HepG2 (cell line): ENCODE results near the gene PNO1. TPM values are rescaled to one million over a fixed set of nuclear protein-coding genes. Genes with fewer than 3 reads are reported as not detected.

Experiments used
- ATAC-seq: fragments of 200-7000 bp; cut with Tn5 transposase; 3 replicates; pipeline ENCODE4 v1.9.1; 2020; ENCODE audit warnings: mild to moderate bottlenecking, moderate library complexity
- BruUV-seq: library from RNA; stranded (reverse); fragments of 400-500 nt; replicated peaks from 2 replicates; lab custom pipeline; 2021; lab: Mats Ljungman, UMichigan
- CTCF ChIA-PET: fragments of 300-600 bp; formaldehyde crosslinking; extraction: SDS; loops from one replicate; lab custom pipeline; 2021; ENCODE audit warnings: low total read pairs, inconsistent platforms, low intra/inter-chr PET ratio; lab: Yijun Ruan, JAX
- POLR2A ChIA-PET: fragments of 350-600 bp; sonication (Branson Sonifier 250); formaldehyde crosslinking; loops from one replicate; lab custom pipeline; 2020; ENCODE audit warnings: antibody characterized with exemption, inconsistent platforms; lab: Yijun Ruan, JAX
- DNase-seq: peaks from one replicate; pipeline ENCODE4 v3.0.0-alpha.2; 2015; ENCODE audit warnings: low spot score
- FAIRE-seq: peaks from 3 replicates; lab custom pipeline; 2011; peaks lifted over from hg19 to GRCh38; lab: Jason Lieb, UNC
- H2AFZ ChIP-seq: one replicate; pipeline ENCODE4 v1.6.1; 2011; ENCODE audit warnings: low read length, inconsistent platforms
- H3K27ac ChIP-seq: fragments of 300-600 bp; 3 replicates; pipeline ENCODE4 v1.8.0; 2011; ENCODE audit warnings: mixed run types, mild to moderate bottlenecking, mixed read lengths, low read length, inconsistent platforms; ENCODE audit not compliant: insufficient read depth; ENCODE audit errors: extremely low read length
- H3K27me3 ChIP-seq, 2 experiments: fragments of 200-600 bp in 1 of 2; 2 replicates in 1 of 2; 3 replicates in 1 of 2; pipeline versions ENCODE4 v1.6.0 to v1.8.0; 2011; ENCODE audit warnings: low read length in 2 of 2, mild to moderate bottlenecking in 2 of 2, moderate library complexity in 2 of 2, inconsistent platforms in 1 of 2; ENCODE audit not compliant: insufficient read depth in 2 of 2, control insufficient read depth in 1 of 2
- H3K36me3 ChIP-seq, 2 experiments: fragments of 200-600 bp in 1 of 2; replicated peaks in 1 of 2; 2 replicates in 1 of 2; 3 replicates in 1 of 2; pipeline versions ENCODE4 v1.5.1 to v1.8.0; 2011; ENCODE audit warnings: low read length in 2 of 2, inconsistent platforms in 1 of 2; ENCODE audit not compliant: insufficient read depth in 2 of 2, control insufficient read depth in 1 of 2
- H3K4me1 ChIP-seq: 2 replicates; pipeline ENCODE4 v1.5.1; 2012; ENCODE audit warnings: low read length, inconsistent platforms; ENCODE audit not compliant: insufficient read depth
- H3K4me2 ChIP-seq: 2 replicates; pipeline ENCODE4 v1.6.0; 2011; ENCODE audit warnings: low read depth, low read length, inconsistent platforms
- H3K4me3 ChIP-seq, 3 experiments: fragments of 200-600 bp in 1 of 3; sonication (generic), shearing (Covaris generic) in 1 of 3; replicated peaks in 1 of 3; 2 replicates each; pipeline ENCODE4 v1.5.1; 2011 to 2016; ENCODE audit warnings: low read length in 3 of 3, inconsistent platforms in 2 of 3, low read depth in 2 of 3, mild to moderate bottlenecking in 2 of 3, control low read depth in 1 of 3, mixed read lengths in 1 of 3; ENCODE audit not compliant: insufficient read depth in 1 of 3
- H3K79me2 ChIP-seq: one replicate; pipeline ENCODE4 v1.6.1; 2011; ENCODE audit warnings: low read length, inconsistent platforms; ENCODE audit not compliant: insufficient read depth
- H3K9ac ChIP-seq: 2 replicates; pipeline ENCODE4 v1.6.0; 2011; ENCODE audit warnings: mild to moderate bottlenecking, low read depth, low read length, inconsistent platforms; ENCODE audit not compliant: insufficient read depth
- H3K9me3 ChIP-seq: 2 replicates; pipeline ENCODE4 v1.5.1; 2012; ENCODE audit warnings: mild to moderate bottlenecking, low read length
- H4K20me1 ChIP-seq: 2 replicates; pipeline ENCODE4 v1.6.0; 2011; ENCODE audit warnings: inconsistent platforms, mild to moderate bottlenecking, low read length, moderate library complexity; ENCODE audit not compliant: insufficient read depth
- AGO1 ChIP-seq: fragments of 200-400 bp; formaldehyde crosslinking; IDR thresholded peaks from 2 replicates; pipeline ENCODE4 v1.6.1; 2017; ENCODE audit warnings: mild to moderate bottlenecking, low read depth, low read length, moderate library complexity; ENCODE audit not compliant: poor library complexity, severe bottlenecking
- CEBPB ChIP-seq: IDR thresholded peaks from 2 replicates; pipeline ENCODE4 v1.6.1; 2011; ENCODE audit warnings: low read depth, low read length, improper control_type of control experiment, borderline replicate concordance
- FOXO4 ChIP-seq: sonication (generic); formaldehyde crosslinking; conservative IDR thresholded peaks from 2 replicates; pipeline ENCODE4 v1.8.1; 2023; ENCODE audit warnings: missing genetic modification reagents
- MBD4 ChIP-seq: IDR thresholded peaks from 2 replicates; pipeline ENCODE4 v1.6.1; 2012; ENCODE audit warnings: low read length, inconsistent platforms, borderline replicate concordance
- PITX1 ChIP-seq: sonication (generic); formaldehyde crosslinking; IDR thresholded peaks from 2 replicates; pipeline ENCODE4 v1.5.1; 2020; ENCODE audit warnings: mild to moderate bottlenecking, missing genetic modification reagents
- SNAPC2 ChIP-seq: sonication (generic); formaldehyde crosslinking; IDR thresholded peaks from 2 replicates; pipeline ENCODE4 v1.8.1; 2022; ENCODE audit warnings: mild to moderate bottlenecking, missing genetic modification reagents
- ZNF772 ChIP-seq: sonication (generic); formaldehyde crosslinking; IDR thresholded peaks from 2 replicates; pipeline ENCODE4 v1.5.0; 2020; ENCODE audit warnings: mild to moderate bottlenecking, missing genetic modification reagents
- ZNF790 ChIP-seq: sonication (generic); formaldehyde crosslinking; IDR thresholded peaks from 2 replicates; pipeline ENCODE4 v1.8.0; 2022; ENCODE audit warnings: missing genetic modification reagents, mild to moderate bottlenecking, borderline replicate concordance
- WGBS: methylation state at CpG from one replicate; pipeline ENCODE4 v1.1.6; 2017; ENCODE audit warnings: low lambda C conversion rate; 5-methylcytosine and 5-hydroxymethylcytosine counted together
- in situ Hi-C: cut with HindIII; loops from 2 replicates; pipeline ENCODE4 v1.10.0; 2017; ENCODE audit warnings: low pct_unique_long_range_greater_than_20kb; ENCODE audit not compliant: extremely low pct_ligation_motif_present
- intact Hi-C: fragments of 100-400 bp; cut with micrococcal nuclease; formaldehyde crosslinking; loops from one replicate; pipeline ENCODE4 v1.10.0; 2022; ENCODE audit not compliant: unreplicated experiment
- polyA plus RNA-seq, 8 experiments: library from polyadenylated mRNA; depleted of rRNA in 3 of 8; stranded (reverse) in 7 of 8; unstranded in 1 of 8; fragments of >200 nt; fragmentation: Illumina TruSeq in 4 of 8; extraction: Trizol in 4 of 8; gene quantifications; 2 replicates each; pipeline versions ENCODE4 v1.2.1 to v1.2.3, GENCODE V29; 2011 to 2016; ENCODE audit warnings: low read depth in 4 of 8, missing spikeins in 1 of 8, mixed read lengths in 1 of 8; ENCODE audit not compliant: insufficient read depth in 1 of 8
- total RNA-seq, 5 experiments: library from RNA; depleted of rRNA; stranded (reverse); fragments of >200 nt; fragmentation: Illumina TruSeq; extraction: Trizol; gene quantifications; 2 replicates each; pipeline ENCODE4 v1.2.3, GENCODE V29; 2016; ENCODE audit warnings: low read depth in 1 of 5

Gene PNO1
- total and polyA plus RNA-seq, 2 of the 13 experiments (the other 11 are each of a cell fraction or from before 2014, with no cell fraction given): 12.8 to 48.5 TPM

- no peak overlapping the region for H3K27ac ChIP-seq
- in situ Hi-C loops (no loop called here), intact Hi-C loops (no loop called here)
- no peak for FAIRE-seq
- TF ChIP-seq SNAPC2 (no peak), PITX1 (no peak), CEBPB (peak; percentile 50; the same call in 1 of the 2 replicates), ZNF790 (no peak), ZNF772 (CRISPR knock-in tag) (no peak)
- H3K79me2 ChIP-seq: no peaks in the 10 kb centered on the region
- H3K36me3 ChIP-seq: peaks cover 0 to 2% of the 10 kb centered on the region in 2 experiments; a peak in 3 of 5 replicates
- no TSS peak for BruUV-seq
- no peak overlapping the region for H3K4me2 ChIP-seq
- H3K4me1 ChIP-seq: no peaks in the 10 kb centered on the region
- ATAC-seq: no peak
- H3K9me3 ChIP-seq: no peaks in the 10 kb centered on the region
- ChIA-PET CTCF (no interaction called here), POLR2A (no interaction called here)
- no peak overlapping the region for H2AFZ ChIP-seq
- H4K20me1 ChIP-seq: no peaks in the 10 kb centered on the region
- no peak for DNase-seq
- H3K9ac ChIP-seq: no peak overlapping the region
- no peak overlapping the region for H3K4me3 ChIP-seq
- H3K27me3 ChIP-seq: no peaks in the 10 kb centered on the region
- 97% methylated on average over 2 of the region's 2 CpGs for WGBS
These were observed 15.8 kb upstream of the PNO1 start for GRCh38 chr2:68141875-68142274.

- H3K4me1 ChIP-seq: peaks cover 3% of the 10 kb centered on the region; the same call in 1 of the 2 replicates
- H3K79me2 ChIP-seq: peaks cover 6% of the 10 kb centered on the region
- no peak for DNase-seq
- POLR2A ChIA-PET: no interaction called here
- no peaks in the 10 kb centered on the region for H3K36me3 ChIP-seq
- H3K9me3 ChIP-seq: no peaks in the 10 kb centered on the region
- no peak overlapping the region for H3K9ac ChIP-seq
- no peak overlapping the region for H3K4me2 ChIP-seq
- intact Hi-C loops: no loop called here
- TF ChIP-seq FOXO4 (CRISPR knock-in tag) (0 out of 2 replicates have a peak, but pooled peaks have one; percentile 18), MBD4 (no peak), AGO1 (no peak)
- H4K20me1 ChIP-seq: no peaks in the 10 kb centered on the region
- no peak overlapping the region for H2AFZ ChIP-seq
- CTCF ChIA-PET: no interaction called here
- no peak for ATAC-seq
- no peak overlapping the region for H3K4me3 ChIP-seq
- in situ Hi-C loops: no loop called here
- FAIRE-seq: no peak
- BruUV-seq: no TSS peak
- H3K27ac ChIP-seq: no peak overlapping the region
- H3K27me3 ChIP-seq: no peaks in the 10 kb centered on the region
These were observed 6.7 kb upstream of the PNO1 start for GRCh38 chr2:68151037-68151436.
